Measurements from ENCODE around the gene NWD2. TPM values are rescaled to one million over a fixed set of nuclear protein-coding genes. Genes with fewer than 3 reads are reported as not detected.
"Not testable (repeated sequence)": the region's sequence is repeated elsewhere in the genome, so short reads cannot be mapped to it uniquely, and the experiment has no call there.

NWD2 gene
- total RNA-seq, 1 experiment from 2014 or later: not detected

DNA sequence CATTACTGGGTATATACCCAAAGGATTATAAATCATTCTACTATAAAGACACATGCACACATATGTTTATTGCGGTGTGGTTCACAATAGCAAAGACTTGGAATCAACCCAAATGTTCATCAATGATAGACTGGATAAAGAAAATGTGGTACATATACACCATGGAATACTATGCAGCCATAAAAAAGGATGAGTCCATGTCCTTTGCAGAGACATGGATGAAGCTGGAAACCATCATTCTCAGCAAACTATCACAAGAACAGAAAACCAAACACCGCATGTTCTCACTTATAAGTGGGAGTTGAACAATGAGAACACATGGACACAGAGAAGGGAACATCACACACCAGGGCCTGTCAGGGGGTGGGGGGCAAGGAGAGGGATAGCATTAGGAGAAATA is 169.1 kb downstream of the NWD2 start:
- H3K56ac ChIP-seq (ENCODE audit: insufficient read length, low read depth, low read length): not testable (repeated sequence)

More for the DNA sequence above, 169.1 kb downstream of the NWD2 start:
- no CpG with 5 or more reads among the region's 2 CpGs for WGBS (ENCODE audit: extremely low coverage, insufficient read length, low lambda C conversion rate)
- not testable (repeated sequence) for H2BK5ac ChIP-seq (ENCODE audit: insufficient read length, low read length); H3T11ph ChIP-seq (ENCODE audit: low read length); H3K9me3 ChIP-seq (ENCODE audit: control insufficient read depth, low read depth, low read length); H3K4me2 ChIP-seq (ENCODE audit: insufficient read depth, insufficient read length, low read length); H2BK15ac ChIP-seq (ENCODE audit: low read depth, low read length); H2AK5ac ChIP-seq (ENCODE audit: insufficient read length, low read length); H3K4me1 ChIP-seq (ENCODE audit: insufficient read depth, low read length); H2AFZ ChIP-seq (ENCODE audit: low read length); H3K23ac ChIP-seq (ENCODE audit: insufficient read length, low read depth, low read length); DNase-seq; H3K9ac ChIP-seq (ENCODE audit: extremely low read depth, insufficient read length, low read length); H3K27ac ChIP-seq (ENCODE audit: insufficient read length, low read depth, low read length); H4K5ac ChIP-seq (ENCODE audit: insufficient read length, low read depth, low read length); H4K8ac ChIP-seq (replicated peaks; ENCODE audit: insufficient read length, low read depth, low read length); H3K4me3 Mint-ChIP-seq; H3K4ac ChIP-seq (ENCODE audit: low read depth, low read length); H3K23me2 ChIP-seq (ENCODE audit: insufficient read length, low read depth, low read length, poor library complexity, severe bottlenecking); H3K36me3 Mint-ChIP-seq (ENCODE audit: insufficient read depth in 1 of 3, low read depth in 3 of 3); H3K79me2 ChIP-seq (ENCODE audit: insufficient read depth, low read length); H3K18ac ChIP-seq (ENCODE audit: insufficient read length, low read depth, low read length); H4K91ac ChIP-seq (ENCODE audit: insufficient read length, low read depth, low read length); H3K4me1 Mint-ChIP-seq; H3K9me3 Mint-ChIP-seq; H3K14ac ChIP-seq (ENCODE audit: insufficient read depth, low read length); H3K27me3 Mint-ChIP-seq (ENCODE audit: low read depth); H4K20me1 ChIP-seq (ENCODE audit: control insufficient read depth, insufficient read depth, insufficient read length); H3K79me1 ChIP-seq (ENCODE audit: insufficient read depth, low read depth, low read length, poor library complexity, severe bottlenecking); H2BK120ac ChIP-seq (ENCODE audit: low read depth, low read length, poor library complexity, severe bottlenecking); H3K27ac Mint-ChIP-seq; H2BK12ac ChIP-seq (ENCODE audit: insufficient read length, low read depth, low read length); H2BK20ac ChIP-seq (ENCODE audit: low read depth, low read length, poor library complexity, severe bottlenecking); H3K27me3 ChIP-seq (ENCODE audit: insufficient read depth, low read length)

All from H9 (cell line).